Activated CD8-positive, alpha-beta memory T cell treated with anti-CD3 and anti-CD28 coated beads, Interleukin-2, amount 50 U/mL, for 1 hour (primary cell): ENCODE data around the gene KRIT1.

Experiments
- DNase-seq: peaks from one replicate; pipeline ENCODE4 v3.0.0-alpha.2; 2020; ENCODE audit errors: extremely low read depth

KRIT1 gene

DNA sequence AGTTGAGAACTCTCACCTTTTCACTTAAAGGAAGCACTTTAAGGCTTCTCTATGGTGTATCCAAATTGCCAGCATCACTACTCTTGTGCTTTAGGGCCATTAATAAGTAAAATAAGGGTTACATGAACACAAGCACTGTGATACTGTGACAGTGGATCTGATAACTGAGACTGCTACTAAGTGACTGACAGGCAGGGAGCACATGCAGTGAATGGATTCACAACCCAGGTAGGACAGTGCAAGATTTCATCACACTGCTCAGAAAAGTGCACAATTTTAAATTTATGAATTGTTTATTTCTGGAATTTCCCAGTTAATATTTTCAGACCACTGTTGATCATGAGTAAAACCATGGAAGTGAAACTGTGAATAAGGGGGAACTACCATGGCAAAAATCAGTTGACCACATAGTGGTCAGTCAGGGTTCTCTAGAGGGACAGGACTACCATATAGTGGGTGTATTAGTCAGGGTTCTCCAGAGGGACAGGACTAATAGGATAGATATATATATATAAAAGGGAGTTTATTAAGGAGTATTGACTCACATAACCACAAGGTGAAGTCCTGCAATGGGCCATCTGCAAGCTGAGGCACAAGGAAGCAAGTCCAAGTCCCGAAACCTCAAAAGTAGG lies 90.5 kb downstream of the KRIT1 start:
- DNase-seq, result no peak

- no peak for DNase-seq
Observed at GRCh38 chr7:92150450-92151017, 95.2 kb downstream of the KRIT1 start.

- no peak for DNase-seq
Observed at GRCh38 chr7:92149736-92150239, 95.9 kb downstream of the KRIT1 start.
